Activated T-cell treated with anti-CD3 and anti-CD28 coated beads, Interleukin-2, amount 50 U/mL, for 24 hours (primary cell): Measurements from ENCODE around the gene MAPRE3.
A peak's percentile ranks its signal among the peaks of the same experiment; 100 is the strongest.

Experiments used
- DNase-seq: peaks from one replicate; pipeline ENCODE4 v3.0.0-alpha.2; 2020
- H3K27ac Mint-ChIP-seq: 2 replicates; pipeline ENCODE4 v1.8.0; 2020; ENCODE audit warnings: mild to moderate bottlenecking, mixed read lengths
- H3K27me3 Mint-ChIP-seq: 2 replicates; pipeline ENCODE4 v1.8.0; 2020; ENCODE audit warnings: mixed read lengths
- H3K36me3 Mint-ChIP-seq: 2 replicates; pipeline ENCODE4 v1.8.0; 2020; ENCODE audit warnings: low read depth, mixed read lengths
- H3K4me1 Mint-ChIP-seq: 2 replicates; pipeline ENCODE4 v1.8.0; 2020; ENCODE audit warnings: low read depth, mixed read lengths
- H3K4me3 Mint-ChIP-seq: 2 replicates; pipeline ENCODE4 v1.8.0; 2020; ENCODE audit warnings: mild to moderate bottlenecking, moderate library complexity, mixed read lengths
- H3K9me3 Mint-ChIP-seq: 2 replicates; pipeline ENCODE4 v1.8.0; 2020; ENCODE audit warnings: mixed read lengths

Gene MAPRE3

GRCh38 chr2:27024188-27024587 lies 53.8 kb downstream of the MAPRE3 start:
- Mint-ChIP-seq H3K4me3 (no peak overlapping the region), H3K27me3 (no peaks in the 10 kb centered on the region), H3K9me3 (no peaks in the 10 kb centered on the region), H3K36me3 (peaks cover 45% of the 10 kb centered on the region), H3K27ac (no peak overlapping the region), H3K4me1 (peaks cover 4% of the 10 kb centered on the region)
- no peak for DNase-seq

GRCh38 chr2:27024812-27025211 lies 54.4 kb downstream of the MAPRE3 start:
- Mint-ChIP-seq H3K27me3 (no peaks in the 10 kb centered on the region), H3K27ac (no peak overlapping the region), H3K36me3 (peaks cover 51% of the 10 kb centered on the region)

GRCh38 chr2:27025281-27025800 lies 54.9 kb downstream of the MAPRE3 start:
- Mint-ChIP-seq H3K27me3 (no peaks in the 10 kb centered on the region), H3K4me1 (peaks cover 15% of the 10 kb centered on the region), H3K27ac (no peak overlapping the region), H3K4me3 (no peak overlapping the region), H3K36me3 (peaks cover 55% of the 10 kb centered on the region), H3K9me3 (no peaks in the 10 kb centered on the region)
- DNase-seq: no peak

More at GRCh38 chr2:27024812-27025211, 54.4 kb downstream of the MAPRE3 start:
- Mint-ChIP-seq H3K4me3 (no peak overlapping the region), H3K4me1 (peaks cover 10% of the 10 kb centered on the region), H3K9me3 (no peaks in the 10 kb centered on the region)
- DNase-seq: no peak

GRCh38 chr2:27025861-27026851 lies 55.7 kb downstream of the MAPRE3 start:
- H3K27me3 Mint-ChIP-seq: no peaks in the 10 kb centered on the region
- peaks cover 60% of the 10 kb centered on the region for H3K36me3 Mint-ChIP-seq
- no peak overlapping the region for H3K27ac Mint-ChIP-seq
- DNase-seq: no peak
- H3K9me3 Mint-ChIP-seq: no peaks in the 10 kb centered on the region
- no peak overlapping the region for H3K4me3 Mint-ChIP-seq
- H3K4me1 Mint-ChIP-seq: peaks cover 20% of the 10 kb centered on the region

GRCh38 chr2:27027211-27027651 lies 56.8 kb downstream of the MAPRE3 start:
- Mint-ChIP-seq H3K36me3 (peaks cover 68% of the 10 kb centered on the region), H3K4me1 (peaks cover 30% of the 10 kb centered on the region), H3K27ac (no peak overlapping the region), H3K4me3 (no peak overlapping the region), H3K27me3 (no peaks in the 10 kb centered on the region), H3K9me3 (no peaks in the 10 kb centered on the region)
- DNase-seq: no peak

GRCh38 chr2:27029051-27029450 lies 58.6 kb downstream of the MAPRE3 start:
- Mint-ChIP-seq H3K27ac (no peak overlapping the region), H3K4me1 (peaks cover 41% of the 10 kb centered on the region), H3K27me3 (no peaks in the 10 kb centered on the region), H3K4me3 (no peak overlapping the region), H3K9me3 (no peaks in the 10 kb centered on the region), H3K36me3 (peaks cover 73% of the 10 kb centered on the region)
- no peak for DNase-seq

GRCh38 chr2:27032495-27033252 lies 62.2 kb downstream of the MAPRE3 start, which contains the start of gene TMEM214:
TMEM214 (plus strand) TSS chr2:27032965; CDS start chr2:27033016, 51 bp downstream.
- Mint-ChIP-seq H3K4me1 (peaks cover 53% of the 10 kb centered on the region), H3K27ac (peak within 1 kb of the TSS; percentile 94), H3K4me3 (peak within 1 kb of the TSS; percentile 95), H3K27me3 (no peaks in the 10 kb centered on the region), H3K9me3 (no peaks in the 10 kb centered on the region), H3K36me3 (peaks cover 87% of the 10 kb centered on the region)
- DNase-seq: peak; percentile 88

- H3K4me3 Mint-ChIP-seq: peak overlapping the region; percentile 95
- no peak for DNase-seq
- H3K27ac Mint-ChIP-seq: peak overlapping the region; percentile 94
- peaks cover 51% of the 10 kb centered on the region for H3K4me1 Mint-ChIP-seq
- no peaks in the 10 kb centered on the region for H3K27me3 Mint-ChIP-seq
- H3K9me3 Mint-ChIP-seq: no peaks in the 10 kb centered on the region
- H3K36me3 Mint-ChIP-seq: peaks cover 88% of the 10 kb centered on the region
These were observed 62.9 kb downstream of the MAPRE3 start for GRCh38 chr2:27033253-27033852.

GRCh38 chr2:27038012-27038411 lies 67.6 kb downstream of the MAPRE3 start:
- no peak overlapping the region for H3K4me3 Mint-ChIP-seq
- H3K27me3 Mint-ChIP-seq: no peaks in the 10 kb centered on the region
- H3K9me3 Mint-ChIP-seq: no peaks in the 10 kb centered on the region
- H3K4me1 Mint-ChIP-seq: peaks cover 24% of the 10 kb centered on the region
- peak overlapping the region; percentile 1 for H3K27ac Mint-ChIP-seq
- no peak for DNase-seq
- H3K36me3 Mint-ChIP-seq: peaks cover 97% of the 10 kb centered on the region

- no peak for DNase-seq
- Mint-ChIP-seq H3K27ac (peak overlapping the region; percentile 52), H3K4me1 (peaks cover 18% of the 10 kb centered on the region)
These were observed 68.3 kb downstream of the MAPRE3 start for GRCh38 chr2:27038631-27039339.

GRCh38 chr2:27039426-27039825 lies 69.0 kb downstream of the MAPRE3 start:
- Mint-ChIP-seq H3K4me3 (no peak overlapping the region), H3K27ac (no peak overlapping the region), H3K9me3 (no peaks in the 10 kb centered on the region), H3K27me3 (no peaks in the 10 kb centered on the region), H3K36me3 (peaks cover 94% of the 10 kb centered on the region), H3K4me1 (peaks cover 12% of the 10 kb centered on the region)
- no peak for DNase-seq

More at GRCh38 chr2:27038631-27039339, 68.3 kb downstream of the MAPRE3 start:
- Mint-ChIP-seq H3K4me3 (no peak overlapping the region), H3K36me3 (peaks cover 97% of the 10 kb centered on the region), H3K27me3 (no peaks in the 10 kb centered on the region), H3K9me3 (no peaks in the 10 kb centered on the region)

- Mint-ChIP-seq H3K4me3 (no peak overlapping the region), H3K4me1 (peaks cover 9% of the 10 kb centered on the region), H3K27me3 (no peaks in the 10 kb centered on the region), H3K27ac (no peak overlapping the region), H3K9me3 (no peaks in the 10 kb centered on the region), H3K36me3 (peaks cover 95% of the 10 kb centered on the region)
- DNase-seq: no peak
These were observed 69.4 kb downstream of the MAPRE3 start for GRCh38 chr2:27039871-27040270.

- peak overlapping the region; percentile 77 for H3K27ac Mint-ChIP-seq
- no peaks in the 10 kb centered on the region for H3K9me3 Mint-ChIP-seq
- peaks cover 5% of the 10 kb centered on the region for H3K4me1 Mint-ChIP-seq
- DNase-seq: no peak
- peaks cover 95% of the 10 kb centered on the region for H3K36me3 Mint-ChIP-seq
- H3K4me3 Mint-ChIP-seq: no peak overlapping the region
- H3K27me3 Mint-ChIP-seq: no peaks in the 10 kb centered on the region
These were observed 69.8 kb downstream of the MAPRE3 start for GRCh38 chr2:27040282-27040681.
